GM12878 (cell line): Measurements from ENCODE around the gene ALDH1A3. TPM values are rescaled to one million over a fixed set of nuclear protein-coding genes. Genes with fewer than 3 reads are reported as not detected.

ENCODE experiments used
- ATAC-seq: fragments of 200-7000 bp; cut with Tn5 transposase; 3 replicates; pipeline ENCODE4 v1.9.1; 2020; ENCODE audit warnings: mild to moderate bottlenecking, moderate library complexity
- BruUV-seq: library from RNA; stranded (reverse); fragments of 400-500 nt; replicated peaks from 2 replicates; lab custom pipeline; 2021; lab: Mats Ljungman, UMichigan
- CTCF ChIA-PET: fragments of 300-600 bp; sonication (Branson Sonifier 250); formaldehyde crosslinking; extraction: SDS; loops from one replicate; lab custom pipeline; 2021; ENCODE audit warnings: inconsistent platforms; lab: Yijun Ruan, JAX
- POLR2A ChIA-PET: fragments of 350-600 bp; formaldehyde crosslinking; extraction: SDS; loops from one replicate; lab custom pipeline; 2021; ENCODE audit warnings: inconsistent platforms; lab: Charles Lee
- RAD21 ChIA-PET: fragments of 300-600 bp; sonication (Branson Sonifier 250); formaldehyde crosslinking; loops from one replicate; lab custom pipeline; 2023; ENCODE audit warnings: antibody characterized with exemption; ENCODE audit not compliant: unreplicated experiment; lab: Charles Lee
- SMC1A ChIA-PET: fragments of 300-600 bp; sonication (Branson Sonifier 250); formaldehyde crosslinking; loops from one replicate; lab custom pipeline; 2023; ENCODE audit not compliant: unreplicated experiment, uncharacterized antibody; lab: Charles Lee
- DNase-seq: peaks from one replicate; pipeline ENCODE4 v3.0.0-alpha.2; 2011; ENCODE audit warnings: low read depth, low spot score
- FAIRE-seq: peaks from 3 replicates; lab custom pipeline; 2011; peaks lifted over from hg19 to GRCh38; lab: Jason Lieb, UNC
- H2AFZ ChIP-seq: 2 replicates; pipeline ENCODE4 v1.6.0; 2011; ENCODE audit warnings: low read depth, low read length, control low read depth; ENCODE audit not compliant: control insufficient read depth
- H3K27ac ChIP-seq: 2 replicates; pipeline ENCODE4 v1.5.1; 2011; ENCODE audit warnings: control low read depth; ENCODE audit not compliant: control insufficient read depth, insufficient read depth
- H3K27me3 ChIP-seq, 2 experiments: replicated peaks in 1 of 2; 2 replicates each; pipeline versions ENCODE4 v1.6.0 to v1.6.1; 2011; ENCODE audit warnings: low read length in 1 of 2; ENCODE audit not compliant: control insufficient read depth in 2 of 2, insufficient read depth in 2 of 2
- H3K36me3 ChIP-seq, 2 experiments: 2 replicates each; pipeline ENCODE4 v1.5.1; 2011; ENCODE audit warnings: low read length in 1 of 2; ENCODE audit not compliant: control insufficient read depth in 2 of 2, insufficient read depth in 2 of 2
- H3K4me1 ChIP-seq: 2 replicates; pipeline ENCODE4 v1.6.1; 2011; ENCODE audit warnings: mild to moderate bottlenecking, low read length, moderate library complexity, mixed read lengths; ENCODE audit not compliant: control insufficient read depth, insufficient read depth
- H3K4me2 ChIP-seq: 2 replicates; pipeline ENCODE4 v1.6.0; 2011; ENCODE audit warnings: control low read depth; ENCODE audit not compliant: control insufficient read depth, insufficient read depth
- H3K4me3 ChIP-seq: fragments of 200-600 bp; sonication (generic); 2 replicates; pipeline ENCODE4 v1.5.1; 2016
- H3K79me2 ChIP-seq: 2 replicates; pipeline ENCODE4 v1.6.0; 2011; ENCODE audit warnings: low read length; ENCODE audit not compliant: control insufficient read depth, insufficient read depth
- H3K9ac ChIP-seq: 2 replicates; pipeline ENCODE4 v1.8.0; 2011; ENCODE audit warnings: low read length, control low read depth, mixed read lengths; ENCODE audit not compliant: control insufficient read depth, insufficient read depth
- H3K9me3 ChIP-seq: replicated peaks from 3 replicates; pipeline ENCODE4 v1.5.1; 2011; ENCODE audit warnings: mild to moderate bottlenecking, low read length; ENCODE audit not compliant: control insufficient read depth, insufficient read depth
- H4K20me1 ChIP-seq: 2 replicates; pipeline ENCODE4 v1.6.0; 2011; ENCODE audit not compliant: control insufficient read depth, insufficient read depth
- CHD1 ChIP-seq: IDR thresholded peaks from 2 replicates; pipeline ENCODE4 v1.6.1; 2012; ENCODE audit warnings: low read depth, low read length, improper control_type of control experiment
- CTCF ChIP-seq, 3 experiments: IDR thresholded peaks in 2 of 3; conservative IDR thresholded peaks in 1 of 3; 2 replicates each; pipeline ENCODE4 v1.5.1; 2011; ENCODE audit warnings: low read depth in 3 of 3, low read length in 3 of 3, mild to moderate bottlenecking in 3 of 3, control low read depth in 2 of 3, moderate library complexity in 2 of 3, inconsistent platforms in 1 of 3, mixed read lengths in 1 of 3; ENCODE audit not compliant: control insufficient read depth in 2 of 3, insufficient read depth in 1 of 3; ENCODE audit errors: extremely low read depth in 1 of 3
- FOXK2 ChIP-seq: fragments of 450-650 bp; IDR thresholded peaks from 2 replicates; pipeline ENCODE4 v1.6.1; 2017; ENCODE audit warnings: mild to moderate bottlenecking, moderate library complexity
- MAX ChIP-seq: IDR thresholded peaks from 2 replicates; pipeline ENCODE4 v1.6.1; 2012; ENCODE audit warnings: low read depth, low read length, improper control_type of control experiment
- MYC ChIP-seq: IDR thresholded peaks from 2 replicates; pipeline ENCODE4 v1.6.1; 2011; ENCODE audit warnings: mild to moderate bottlenecking, low read length, moderate library complexity, inconsistent platforms; ENCODE audit not compliant: insufficient read depth, insufficient replicate concordance, insufficient read length, severe bottlenecking
- PAX5 ChIP-seq: IDR thresholded peaks from 2 replicates; pipeline ENCODE4 v1.6.1; 2011; ENCODE audit warnings: low read depth, low read length, borderline replicate concordance
- RAD21 ChIP-seq: IDR thresholded peaks from 2 replicates; pipeline ENCODE4 v1.6.1; 2011; ENCODE audit warnings: mild to moderate bottlenecking, low read depth, low read length, moderate library complexity; ENCODE audit not compliant: insufficient read depth
- RELB ChIP-seq: fragments of 450-650 bp; IDR thresholded peaks from 2 replicates; pipeline ENCODE4 v1.6.1; 2017; ENCODE audit warnings: low read depth, mild to moderate bottlenecking, moderate library complexity
- SIN3A ChIP-seq: IDR thresholded peaks from 2 replicates; pipeline ENCODE4 v1.6.1; 2012; ENCODE audit warnings: low read depth, low read length, improper control_type of control experiment
- SMC3 ChIP-seq: IDR thresholded peaks from 2 replicates; pipeline ENCODE4 v1.6.1; 2011; ENCODE audit warnings: low read length, improper control_type of control experiment, borderline replicate concordance
- TARDBP ChIP-seq: IDR thresholded peaks from 2 replicates; pipeline ENCODE4 v1.6.1; 2016; ENCODE audit warnings: borderline replicate concordance
- WGBS: methylation state at CpG from one replicate; pipeline ENCODE4 v1.1.6; 2016; ENCODE audit warnings: low lambda C conversion rate; ENCODE audit not compliant: insufficient replicate concordance, insufficient coverage; ENCODE audit errors: missing lambda C conversion rate; 5-methylcytosine and 5-hydroxymethylcytosine counted together
- in situ Hi-C: fragments of 300-500 bp; cut with MboI; formaldehyde crosslinking; loops from 9 replicates; pipeline ENCODE4 v1.14.3; 2018; ENCODE audit warnings: mixed read lengths
- intact Hi-C: fragments of 100-400 bp; cut with micrococcal nuclease; formaldehyde crosslinking; loops from one replicate; pipeline ENCODE4 v1.14.2; 2022; ENCODE audit not compliant: unreplicated experiment
- polyA plus RNA-seq, 11 experiments: library from polyadenylated mRNA; depleted of rRNA in 4 of 11; unstranded in 6 of 11; stranded (reverse) in 5 of 11; fragments of >200 nt; fragmentation: Nextera tagmentation in 4 of 11; fragmentation: Illumina TruSeq in 1 of 11; extraction: Ambion mirVana in 4 of 11; extraction: Trizol in 1 of 11; gene quantifications; 1 replicate in 1 of 11; 2 replicates in 10 of 11; pipeline versions ENCODE4 v1.2.1 to v1.2.3, GENCODE V29; 2011 to 2016; ENCODE audit warnings: inconsistent platforms in 2 of 11, missing spikeins in 2 of 11, low read depth in 1 of 11
- total RNA-seq, 4 experiments: library from RNA; depleted of rRNA in 3 of 4; stranded (reverse); fragments of >200 nt in 3 of 4; fragmentation: Illumina TruSeq in 1 of 4; extraction: Trizol in 1 of 4; gene quantifications; 2 replicates each; pipeline versions ENCODE4 v1.2.1 to v1.2.3, GENCODE V29; 2013 to 2021

ALDH1A3 gene
- total and polyA plus RNA-seq, 10 of the 15 experiments (the other 5 are each of a cell fraction or from before 2014, with no cell fraction given) = 0.06 to 0.69 (median 0.18) TPM

GRCh38 chr15:100869151-100869999 lies 10.3 kb upstream of the ALDH1A3 start:
- no peak for DNase-seq
- H3K4me1 ChIP-seq = no peaks in the 10 kb centered on the region
- no peak overlapping the region for H3K9ac ChIP-seq
- no peak for FAIRE-seq
- POLR2A ChIA-PET = no interaction called here
- no peak for ATAC-seq
- H3K79me2 ChIP-seq = no peaks in the 10 kb centered on the region
- BruUV-seq = no TSS peak
- RAD21 ChIA-PET = no interaction called here
- SMC1A ChIA-PET = no interaction called here
- in situ Hi-C loops (no loop called here), intact Hi-C loops (no loop called here)
- no peak overlapping the region for H3K4me2 ChIP-seq
- no peak overlapping the region for H3K4me3 ChIP-seq
- no peaks in the 10 kb centered on the region for H3K36me3 ChIP-seq
- no peaks in the 10 kb centered on the region; the same call in 2 of the 3 replicates for H3K9me3 ChIP-seq
- no peak overlapping the region for H3K27ac ChIP-seq
- peaks cover 2% of the 10 kb centered on the region; the same call in 1 of the 2 replicates for H4K20me1 ChIP-seq
- CTCF ChIA-PET = interaction anchor here (0.7 to 4.2 kb wide), 4 partner anchors 10 to 244 kb away, joined by 3 to 24 read pairs (median 4); no protein-coding TSS in a partner anchor
- no peak overlapping the region for H2AFZ ChIP-seq
- WGBS = 32% methylated on average over 13 of the region's 13 CpGs
- TF ChIP-seq RELB (no peak), PAX5 (no peak), FOXK2 (no peak), MAX (no peak), SIN3A (no peak), SMC3 (peak; percentile 29; the same call in 1 of the 2 replicates), RAD21 (0 out of 2 replicates have a peak, but pooled peaks have one; percentile 18), CTCF (IDR thresholded peaks at IDR 0.05 in 2 of 3, conservative IDR thresholded peaks at IDR 0.05 in 1 of 3; ENCODE audit: control insufficient read depth in 2 of 3, extremely low read depth in 1 of 3, insufficient read depth in 1 of 3, low read depth in 3 of 3, low read length in 3 of 3) (peak; percentile 9 to 22 (median 16); a peak in 2 of 6 replicates), CHD1 (no peak), MYC (no peak), TARDBP (no peak)
- no peaks in the 10 kb centered on the region; a peak in 3 of 4 replicates for H3K27me3 ChIP-seq
